Central memory CD8-positive, alpha-beta T cell (primary cell): ENCODE measurements around the gene DRC1.

Source experiments
- ATAC-seq: fragments of 150-1000 bp; cut with Tn5 transposase; replicated peaks from 2 replicates; pipeline ENCODE4 v1.10.0; 2022; ENCODE audit warnings: mild to moderate bottlenecking, moderate FRiP score, moderate number of reproducible peaks; ENCODE audit not compliant: poor library complexity, severe bottlenecking; ENCODE audit errors: extremely low read depth
- DNase-seq, 2 donors: peaks; one replicate each; pipeline ENCODE4 v3.0.0; 2021; ENCODE audit warnings: low spot score in 2 of 2
- H3K27ac Mint-ChIP-seq: one replicate; pipeline ENCODE4 v1.8.0; 2022; ENCODE audit warnings: low read depth, mild to moderate bottlenecking, moderate library complexity, mixed read lengths
- H3K27me3 Mint-ChIP-seq: one replicate; pipeline ENCODE4 v1.8.0; 2022; ENCODE audit warnings: mixed read lengths
- H3K36me3 Mint-ChIP-seq: one replicate; pipeline ENCODE4 v1.8.0; 2022; ENCODE audit warnings: mild to moderate bottlenecking, moderate library complexity, mixed read lengths; ENCODE audit not compliant: insufficient read depth
- H3K4me1 Mint-ChIP-seq: one replicate; pipeline ENCODE4 v1.8.0; 2022; ENCODE audit warnings: mixed read lengths
- H3K4me3 Mint-ChIP-seq: one replicate; pipeline ENCODE4 v1.8.0; 2022; ENCODE audit warnings: mild to moderate bottlenecking, moderate library complexity, mixed read lengths
- H3K9me3 Mint-ChIP-seq: one replicate; pipeline ENCODE4 v1.8.0; 2022; ENCODE audit warnings: mixed read lengths

DRC1 gene

DNA sequence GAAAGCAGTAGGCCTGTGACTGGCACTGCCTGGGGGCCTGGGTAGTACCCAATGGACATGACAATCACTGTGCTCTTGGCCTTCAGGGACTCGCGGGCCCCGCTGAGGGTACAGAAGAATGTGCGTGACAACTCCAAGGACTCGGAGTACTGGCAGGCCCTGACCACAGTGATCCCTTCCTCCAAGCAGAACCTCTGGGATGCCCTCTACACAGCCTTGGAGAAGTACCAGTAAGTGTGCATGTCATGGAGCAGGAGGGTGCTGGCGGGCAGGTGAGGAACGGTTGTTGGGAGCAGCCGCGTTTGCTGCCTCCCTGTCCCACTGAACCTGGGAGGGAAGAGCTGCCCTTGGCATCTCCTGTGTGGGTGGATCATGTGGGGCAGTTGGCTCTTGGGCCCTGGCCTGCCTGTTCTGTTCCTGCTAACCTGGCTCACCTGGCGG is 52.9 kb downstream of the DRC1 start:
- Mint-ChIP-seq H3K4me3 (no peak overlapping the region), H3K9me3 (no peaks in the 10 kb centered on the region), H3K27me3 (peaks cover 9% of the 10 kb centered on the region), H3K36me3 (peaks cover 3% of the 10 kb centered on the region), H3K4me1 (no peaks in the 10 kb centered on the region), H3K27ac (no peak overlapping the region)
- no peak for DNase-seq
- ATAC-seq: no peak

DNA sequence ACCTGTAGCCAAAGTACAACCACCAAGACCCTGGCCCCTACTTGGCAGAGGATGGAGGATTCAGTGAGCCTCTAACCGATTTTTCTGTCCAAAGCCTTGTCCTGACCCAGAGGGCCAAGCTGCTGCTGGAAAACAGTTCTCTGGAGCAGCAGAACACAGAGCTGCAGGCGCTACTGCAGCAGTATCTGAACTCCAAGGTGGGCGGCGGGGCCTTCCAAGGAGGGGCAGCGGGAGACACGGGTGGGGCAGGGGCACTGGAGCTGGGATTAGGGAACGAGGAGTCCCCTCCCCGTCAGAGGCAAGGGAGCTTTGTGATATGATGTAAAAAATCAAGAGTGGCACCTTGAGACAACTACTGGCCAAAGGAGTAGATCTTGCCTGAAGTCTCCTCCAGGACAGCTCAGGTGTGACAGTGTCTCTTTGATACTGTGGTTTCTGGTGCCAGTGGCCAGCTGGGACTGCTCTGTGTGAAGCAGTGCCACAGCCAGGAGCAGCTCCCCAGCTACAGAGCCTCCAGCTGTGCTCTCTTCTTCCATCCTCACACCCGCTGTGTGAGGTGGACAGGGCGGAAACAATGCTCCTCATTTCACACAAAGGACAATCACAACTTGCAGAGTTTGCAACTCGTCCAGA is 53.4 kb downstream of the DRC1 start:
- ATAC-seq: no peak
- Mint-ChIP-seq H3K4me1 (no peaks in the 10 kb centered on the region), H3K27ac (no peak overlapping the region)

DNA sequence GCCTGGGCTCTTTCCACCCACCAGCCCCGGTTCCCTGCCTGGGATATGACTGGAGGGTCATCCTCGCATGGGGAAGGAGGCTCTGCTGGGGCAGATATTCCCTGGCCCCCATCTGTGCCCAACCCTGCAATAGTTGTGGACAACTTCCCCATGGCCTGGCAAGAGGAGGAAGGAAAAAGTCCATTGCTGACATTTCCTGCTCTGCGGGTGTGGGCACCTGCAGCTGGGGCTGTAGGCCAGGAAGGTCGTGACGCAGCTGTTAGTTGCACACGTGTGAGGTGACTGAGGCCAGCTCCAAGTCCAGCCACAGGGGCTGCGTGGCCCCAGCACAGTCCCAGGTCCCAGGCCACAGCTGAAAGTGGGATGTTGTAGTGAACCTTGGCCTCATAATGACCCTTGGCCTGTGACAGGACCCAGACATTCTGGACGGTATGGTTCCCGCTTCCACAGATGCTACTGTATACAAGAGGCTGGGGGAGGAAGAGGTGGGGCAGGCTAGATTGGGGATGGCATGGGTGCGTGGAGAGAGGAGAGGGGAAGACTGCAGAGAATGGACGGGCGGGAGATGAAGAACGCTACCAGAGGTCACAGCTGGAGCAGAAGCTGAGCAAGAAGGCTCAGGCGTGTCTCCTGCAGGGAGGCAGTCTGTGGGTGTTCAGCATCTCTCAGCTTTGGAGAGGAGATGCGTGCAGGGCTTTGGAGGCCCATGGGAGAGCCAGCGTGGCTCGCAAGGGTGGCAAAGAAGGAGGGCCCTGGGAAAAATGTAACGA is 54.1 kb downstream of the DRC1 start:
- Mint-ChIP-seq H3K4me1 (no peaks in the 10 kb centered on the region), H3K27me3 (no peaks in the 10 kb centered on the region), H3K36me3 (peaks cover 3% of the 10 kb centered on the region), H3K27ac (no peak overlapping the region), H3K9me3 (no peaks in the 10 kb centered on the region), H3K4me3 (no peak overlapping the region)
- DNase-seq: no peak
- ATAC-seq: no peak

More for the DNA sequence above, 53.4 kb downstream of the DRC1 start:
- no peak for DNase-seq
- Mint-ChIP-seq H3K4me3 (no peak overlapping the region), H3K9me3 (no peaks in the 10 kb centered on the region), H3K27me3 (peaks cover 4% of the 10 kb centered on the region), H3K36me3 (peaks cover 3% of the 10 kb centered on the region)

DNA sequence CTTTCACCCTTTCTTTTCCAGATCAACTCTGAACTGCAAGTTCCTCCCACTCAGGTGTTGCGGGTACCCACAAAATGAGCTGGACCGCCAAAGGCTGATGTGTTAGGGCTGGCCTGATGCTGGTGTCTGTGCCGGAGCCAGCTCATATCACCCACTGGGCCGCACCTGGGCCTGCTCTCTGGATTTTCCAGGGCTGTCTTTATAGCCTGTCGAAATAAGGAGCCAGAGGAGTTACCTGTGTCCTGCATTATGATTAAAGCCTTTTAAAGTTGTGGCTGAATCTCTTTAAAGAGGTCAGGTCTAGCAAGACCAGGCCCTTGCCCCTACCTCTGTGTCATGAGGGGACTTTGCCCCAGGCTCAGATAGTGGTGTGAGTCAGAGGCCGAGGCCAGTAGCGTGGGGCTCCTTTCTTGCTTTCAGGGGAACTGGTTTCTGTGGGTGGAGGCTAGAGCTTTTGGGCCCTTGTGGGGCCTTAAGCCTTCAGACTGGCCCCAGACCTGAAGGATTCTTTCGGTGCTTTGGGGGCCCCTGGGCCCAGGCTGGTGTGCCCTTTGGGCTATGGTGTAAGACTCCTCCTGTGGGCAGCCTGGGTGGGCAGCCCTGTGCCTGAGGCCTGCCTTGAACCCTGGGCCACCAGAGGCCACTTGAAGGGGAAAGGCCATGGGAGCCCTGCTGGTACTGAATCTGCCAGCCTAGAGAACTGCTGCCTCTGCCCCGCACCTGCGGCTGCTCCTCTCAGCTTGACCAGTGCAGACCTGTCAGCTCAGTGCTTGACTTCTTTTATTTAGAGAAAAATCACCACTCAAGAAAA is 54.9 kb downstream of the DRC1 start:
- H3K27ac Mint-ChIP-seq: no peak overlapping the region
- peaks cover 3% of the 10 kb centered on the region for H3K36me3 Mint-ChIP-seq
- no peaks in the 10 kb centered on the region for H3K4me1 Mint-ChIP-seq
- no peaks in the 10 kb centered on the region for H3K9me3 Mint-ChIP-seq
- H3K27me3 Mint-ChIP-seq: no peaks in the 10 kb centered on the region
- H3K4me3 Mint-ChIP-seq: no peak overlapping the region
- DNase-seq (no peak), ATAC-seq (no peak)

DNA sequence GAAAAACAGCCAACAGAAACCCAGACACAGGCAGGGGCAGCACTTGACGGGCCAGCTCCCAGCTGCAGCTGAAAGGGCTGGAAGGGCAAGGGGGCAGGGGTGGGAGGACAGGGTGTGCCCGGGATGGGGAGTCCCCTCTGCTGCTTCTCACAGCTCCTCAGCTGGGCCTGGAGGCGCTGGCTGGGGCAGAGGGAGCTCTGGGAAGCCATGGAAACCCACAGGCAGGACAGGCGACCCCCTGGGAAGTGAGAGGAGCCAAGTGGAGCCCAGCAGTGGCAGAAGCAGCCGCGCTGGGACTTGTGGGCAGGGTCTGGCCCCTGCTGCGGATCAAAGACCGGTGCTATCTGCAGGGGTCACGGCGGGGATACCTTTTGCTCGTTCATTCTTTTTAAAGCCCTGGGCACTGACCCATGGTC is 55.5 kb downstream of the DRC1 start:
- DNase-seq (no peak), ATAC-seq (no peak)
- Mint-ChIP-seq H3K4me3 (no peak overlapping the region), H3K9me3 (no peaks in the 10 kb centered on the region), H3K27me3 (no peaks in the 10 kb centered on the region), H3K4me1 (no peaks in the 10 kb centered on the region), H3K36me3 (peaks cover 3% of the 10 kb centered on the region), H3K27ac (no peak overlapping the region)

DNA sequence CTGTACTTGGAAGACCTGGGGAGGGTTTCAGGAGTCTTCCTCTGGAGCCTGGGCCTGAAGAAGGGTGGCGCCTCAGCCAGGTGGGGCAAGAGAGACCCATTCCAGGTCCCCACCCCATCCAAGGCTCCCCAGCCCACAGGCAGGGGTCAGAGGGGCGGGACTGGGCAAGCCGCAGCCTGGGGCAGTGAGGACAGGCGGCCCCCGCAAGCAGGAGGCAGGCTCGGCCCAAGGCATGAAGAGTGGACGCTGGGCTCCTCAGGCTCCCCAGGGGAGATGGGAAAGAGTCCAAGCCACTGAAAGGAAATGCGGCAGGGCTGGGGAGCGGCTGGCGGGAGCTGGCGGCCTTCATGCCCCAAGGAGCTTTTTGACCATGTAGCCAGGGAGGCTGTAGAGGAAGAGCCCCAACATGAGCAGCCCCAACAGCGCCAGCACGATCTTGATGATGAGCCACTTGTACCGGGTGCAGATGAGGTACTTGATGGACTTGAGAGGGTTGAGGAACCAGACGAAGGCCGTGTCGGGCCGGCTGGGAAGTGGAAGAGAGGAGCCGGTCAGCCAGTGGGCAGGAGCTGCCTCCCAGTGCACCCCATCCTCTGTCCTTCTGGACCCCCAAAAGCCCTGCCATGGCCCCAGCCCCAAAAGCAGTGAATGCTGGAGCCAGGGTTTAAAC is 56.1 kb downstream of the DRC1 start:
- Mint-ChIP-seq H3K36me3 (peaks cover 3% of the 10 kb centered on the region), H3K9me3 (no peaks in the 10 kb centered on the region), H3K27me3 (no peaks in the 10 kb centered on the region), H3K4me1 (no peaks in the 10 kb centered on the region), H3K27ac (no peak overlapping the region), H3K4me3 (no peak overlapping the region)
- ATAC-seq: no peak
- DNase-seq: no peak

DNA sequence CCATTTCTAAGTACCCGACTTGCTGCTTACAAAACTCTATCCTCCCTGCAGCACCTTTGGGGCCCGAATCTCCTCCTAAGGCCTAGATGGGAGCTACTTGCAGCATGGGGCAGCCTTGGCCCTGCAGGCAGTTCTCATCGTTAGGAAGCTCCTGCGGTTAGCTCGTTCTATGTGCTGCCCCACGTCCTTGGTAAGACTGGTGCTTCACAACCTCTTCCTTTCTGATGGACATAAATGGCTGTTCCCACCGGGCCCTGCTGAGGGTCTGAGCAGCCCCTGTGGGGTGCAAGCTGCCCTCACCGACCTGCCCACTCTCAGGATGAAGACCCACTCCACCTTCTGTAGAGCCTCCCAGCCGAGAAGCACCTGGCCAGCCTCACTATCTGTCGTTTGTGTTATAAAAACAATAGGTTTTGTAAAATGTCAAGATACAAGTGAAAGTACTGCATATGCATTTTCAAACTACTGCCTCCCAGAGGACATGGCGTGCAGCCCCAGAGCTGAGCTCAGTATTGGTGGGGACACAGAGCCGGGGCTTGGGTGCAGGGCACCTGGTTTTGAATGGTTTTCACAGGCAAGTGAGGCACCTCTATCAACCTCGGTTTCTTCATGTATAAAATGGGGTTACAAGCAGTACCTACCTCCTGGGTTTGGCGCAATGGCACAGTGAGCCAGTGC is 56.8 kb downstream of the DRC1 start:
- ATAC-seq: no peak
- no peaks in the 10 kb centered on the region for H3K9me3 Mint-ChIP-seq
- no peak for DNase-seq
- H3K27ac Mint-ChIP-seq: no peak overlapping the region
- peaks cover 3% of the 10 kb centered on the region for H3K36me3 Mint-ChIP-seq
- no peaks in the 10 kb centered on the region for H3K4me1 Mint-ChIP-seq
- H3K27me3 Mint-ChIP-seq: no peaks in the 10 kb centered on the region
- no peak overlapping the region for H3K4me3 Mint-ChIP-seq

DNA sequence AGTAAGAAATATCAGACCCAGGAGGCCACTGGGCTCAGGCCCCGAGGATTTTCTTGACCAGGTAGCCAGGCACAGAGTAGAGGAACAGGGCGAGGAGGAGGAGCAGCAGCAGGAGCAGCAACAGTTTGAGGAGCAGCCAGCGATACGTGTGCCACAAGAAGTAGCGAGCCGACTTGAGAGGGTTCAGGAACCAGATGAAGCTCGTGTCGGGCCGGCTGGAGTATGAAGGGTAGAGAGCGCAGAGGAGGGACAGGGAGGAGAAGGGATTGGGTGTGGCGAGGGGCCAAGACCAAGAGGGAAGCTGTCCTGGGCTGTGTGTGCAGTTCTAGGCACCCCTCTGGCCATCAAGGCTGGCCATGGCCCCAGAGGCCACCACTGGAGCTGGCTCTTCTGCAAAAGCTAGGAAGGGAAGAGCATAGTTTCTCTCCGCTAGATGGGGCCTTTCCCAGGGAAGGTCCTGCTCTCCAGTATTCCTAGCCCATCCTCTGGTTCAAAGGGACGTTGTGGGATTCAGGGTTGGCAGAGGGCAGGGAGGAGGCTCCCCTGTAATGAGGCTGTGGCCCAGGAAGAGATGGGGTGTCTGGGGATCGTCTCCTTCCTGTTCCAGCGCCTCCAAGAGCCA is 58.4 kb downstream of the DRC1 start:
- no peak overlapping the region for H3K4me3 Mint-ChIP-seq
- no peaks in the 10 kb centered on the region for H3K9me3 Mint-ChIP-seq
- H3K4me1 Mint-ChIP-seq: no peaks in the 10 kb centered on the region
- H3K27ac Mint-ChIP-seq: no peak overlapping the region
- DNase-seq (no peak), ATAC-seq (no peak)
- peaks cover 2% of the 10 kb centered on the region for H3K36me3 Mint-ChIP-seq
- no peaks in the 10 kb centered on the region for H3K27me3 Mint-ChIP-seq

DNA sequence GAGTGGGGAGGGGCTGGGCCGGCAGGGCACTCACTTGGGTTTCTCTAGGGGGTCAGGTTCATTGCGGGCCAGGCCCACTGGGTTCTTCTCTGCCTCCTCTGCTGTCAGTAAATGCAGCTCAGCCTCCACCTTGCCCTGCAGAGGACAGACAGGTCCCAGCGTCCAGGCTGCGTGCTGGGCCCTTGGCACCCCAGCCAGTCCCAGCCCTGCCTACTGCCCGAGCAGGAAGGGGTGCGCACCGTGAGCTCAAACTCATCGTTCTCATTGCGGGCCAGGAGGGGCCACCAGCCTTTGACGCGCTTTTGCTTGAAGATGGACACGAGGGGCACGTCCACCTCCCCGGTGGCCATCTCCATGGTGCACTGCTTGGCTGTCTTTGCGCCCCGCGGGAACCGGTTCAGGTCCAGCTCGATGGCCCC is 58.9 kb downstream of the DRC1 start:
- no peaks in the 10 kb centered on the region for H3K4me1 Mint-ChIP-seq
- H3K4me3 Mint-ChIP-seq: no peak overlapping the region
- H3K9me3 Mint-ChIP-seq: no peaks in the 10 kb centered on the region
- peaks cover 2% of the 10 kb centered on the region for H3K36me3 Mint-ChIP-seq
- no peak for ATAC-seq
- DNase-seq: no peak
- H3K27me3 Mint-ChIP-seq: no peaks in the 10 kb centered on the region
- no peak overlapping the region for H3K27ac Mint-ChIP-seq

DNA sequence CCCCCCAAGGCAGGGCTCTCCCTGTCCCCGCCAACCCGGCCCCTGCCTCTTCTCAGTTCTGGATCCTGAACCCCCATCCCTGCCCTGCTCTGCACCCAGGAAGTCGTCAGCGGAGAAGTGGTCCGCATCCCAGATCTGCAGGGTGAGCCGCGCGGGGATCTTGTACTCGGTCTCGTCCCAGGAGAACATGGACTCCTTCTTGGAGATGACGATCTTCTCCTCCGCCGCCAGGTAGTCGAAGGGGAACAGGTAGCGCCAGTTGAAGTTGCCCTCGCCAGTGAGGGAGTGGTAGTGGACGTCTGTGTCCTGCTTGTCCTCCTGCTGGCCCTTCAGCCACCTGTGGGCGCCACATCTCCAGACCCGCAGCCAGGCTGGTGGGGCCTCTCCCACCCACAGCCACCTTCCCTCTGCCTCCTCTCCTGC is 59.9 kb downstream of the DRC1 start:
- no peaks in the 10 kb centered on the region for H3K4me1 Mint-ChIP-seq
- no peaks in the 10 kb centered on the region for H3K9me3 Mint-ChIP-seq
- no peaks in the 10 kb centered on the region for H3K27me3 Mint-ChIP-seq
- H3K36me3 Mint-ChIP-seq: peaks cover 2% of the 10 kb centered on the region
- no peak for ATAC-seq
- no peak for DNase-seq
- H3K27ac Mint-ChIP-seq: no peak overlapping the region
- H3K4me3 Mint-ChIP-seq: no peak overlapping the region

DNA sequence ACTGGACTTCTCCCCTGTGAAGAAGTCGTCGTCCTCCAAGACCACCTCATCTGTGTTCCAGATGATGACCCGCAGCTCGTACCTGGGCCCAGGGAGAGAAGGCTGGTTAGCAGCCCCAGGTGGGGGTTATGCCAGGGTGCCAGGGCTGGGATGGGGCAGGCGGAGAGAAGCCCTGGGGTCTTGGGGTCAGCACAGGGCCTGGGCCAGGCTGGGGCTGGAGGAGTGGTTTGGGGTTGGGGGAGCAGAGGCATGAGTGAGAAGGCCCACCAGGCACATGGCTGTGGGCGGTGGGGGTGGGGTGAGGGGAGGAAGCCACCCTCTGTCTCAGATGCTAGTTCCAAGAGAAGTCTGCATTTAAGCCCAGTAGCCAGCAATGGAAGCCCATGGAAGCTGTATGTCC is 60.4 kb downstream of the DRC1 start:
- DNase-seq: no peak
- no peaks in the 10 kb centered on the region for H3K9me3 Mint-ChIP-seq
- H3K27ac Mint-ChIP-seq: no peak overlapping the region
- no peak for ATAC-seq
- H3K4me1 Mint-ChIP-seq: no peaks in the 10 kb centered on the region
- H3K4me3 Mint-ChIP-seq: no peak overlapping the region
- peaks cover 2% of the 10 kb centered on the region for H3K36me3 Mint-ChIP-seq
- H3K27me3 Mint-ChIP-seq: no peaks in the 10 kb centered on the region
